OCI-LY7 (cell line): ENCODE measurements around the gene UFC1. TPM values are rescaled to one million over a fixed set of nuclear protein-coding genes. Genes with fewer than 3 reads are reported as not detected.

Source experiments
- BruUV-seq: library from RNA; stranded (reverse); fragments of 400-500 nt; replicated peaks from 2 replicates; lab custom pipeline; 2021; lab: Mats Ljungman, UMichigan
- CTCF ChIA-PET: fragments of 300-600 bp; sonication (Branson Sonifier 250); formaldehyde crosslinking; loops from one replicate; lab custom pipeline; 2022; ENCODE audit warnings: antibody characterized with exemption; ENCODE audit not compliant: unreplicated experiment; lab: Charles Lee
- POLR2A ChIA-PET: fragments of 300-600 bp; sonication (Branson Sonifier 250); formaldehyde crosslinking; loops from one replicate; lab custom pipeline; 2022; ENCODE audit warnings: antibody characterized with exemption; lab: Charles Lee
- DNase-seq: peaks from one replicate; pipeline ENCODE4 v3.0.0-alpha.2; 2015; ENCODE audit warnings: low spot score
- H2AFZ ChIP-seq: fragments of 200-600 bp; sonication (generic), shearing (Covaris generic); 2 replicates; pipeline ENCODE4 v1.6.1; 2014; ENCODE audit warnings: mild to moderate bottlenecking, antibody characterized with exemption, low read length, moderate library complexity
- H3K27ac ChIP-seq: fragments of 200-600 bp; sonication (generic); 2 replicates; pipeline ENCODE4 v1.5.1; 2014; ENCODE audit warnings: mixed run types, low read depth, mild to moderate bottlenecking, moderate library complexity, low read length, inconsistent platforms; ENCODE audit not compliant: poor library complexity, severe bottlenecking
- H3K36me3 ChIP-seq: fragments of 200-600 bp; sonication (generic); 2 replicates; pipeline ENCODE4 v1.6.1; 2014; ENCODE audit warnings: mild to moderate bottlenecking, antibody characterized with exemption, low read length, moderate library complexity, mixed read lengths; ENCODE audit not compliant: insufficient read depth
- H3K4me1 ChIP-seq: fragments of 200-600 bp; sonication (generic); 2 replicates; pipeline ENCODE4 v1.5.1; 2014; ENCODE audit warnings: mild to moderate bottlenecking, low read length; ENCODE audit not compliant: insufficient read depth, poor library complexity, severe bottlenecking
- H3K4me2 ChIP-seq: fragments of 200-600 bp; sonication (generic); 2 replicates; pipeline ENCODE4 v1.6.1; 2014; ENCODE audit warnings: mild to moderate bottlenecking, low read length
- H3K4me3 ChIP-seq: fragments of 200-600 bp; sonication (generic); 2 replicates; pipeline ENCODE4 v1.5.1; 2014; ENCODE audit warnings: mild to moderate bottlenecking, low read depth, low read length; ENCODE audit not compliant: poor library complexity, severe bottlenecking
- H3K79me2 ChIP-seq: fragments of 200-600 bp; sonication (generic); 2 replicates; pipeline ENCODE4 v1.6.1; 2016; ENCODE audit warnings: low read depth, mild to moderate bottlenecking, low read length, moderate library complexity, mixed read lengths; ENCODE audit not compliant: insufficient read depth
- H3K9me2 ChIP-seq: fragments of 200-600 bp; sonication (generic); 2 replicates; pipeline ENCODE4 v1.6.1; 2016; ENCODE audit warnings: mild to moderate bottlenecking, low read length, mixed read lengths; ENCODE audit not compliant: insufficient read depth
- H3K9me3 ChIP-seq: fragments of 200-600 bp; sonication (generic); 2 replicates; pipeline ENCODE4 v1.6.1; 2014; ENCODE audit warnings: mild to moderate bottlenecking, mixed run types, low read length, mixed read lengths
- H4K20me1 ChIP-seq: fragments of 200-600 bp; sonication (generic); 2 replicates; pipeline ENCODE4 v1.6.1; 2014; ENCODE audit warnings: mild to moderate bottlenecking, antibody characterized with exemption, low read length, moderate library complexity, mixed read lengths; ENCODE audit not compliant: insufficient read depth
- CTCF ChIP-seq: fragments of 200-600 bp; sonication (generic); conservative IDR thresholded peaks from 2 replicates; pipeline ENCODE4 v1.5.1; 2014; ENCODE audit warnings: mild to moderate bottlenecking, antibody characterized with exemption, low read length, moderate library complexity, mixed read lengths
- EZH2phosphoT487 ChIP-seq: fragments of 200-600 bp; sonication (generic); IDR thresholded peaks from 2 replicates; pipeline ENCODE4 v1.6.1; 2018; ENCODE audit warnings: low read depth, borderline replicate concordance, mild to moderate bottlenecking, mixed run types, antibody characterized with exemption, low read length, moderate library complexity, mixed read lengths
- intact Hi-C: fragments of 100-400 bp; cut with micrococcal nuclease; formaldehyde crosslinking; loops from one replicate; pipeline ENCODE4 v1.10.0; 2022; ENCODE audit not compliant: unreplicated experiment
- total RNA-seq, 2 experiments: library from RNA; depleted of rRNA in 1 of 2; stranded (reverse); fragments of >200 nt in 1 of 2; shearing (Covaris generic) in 1 of 2; gene quantifications; 2 replicates each; pipeline ENCODE4 v1.2.3, GENCODE V29; 2014 to 2022

UFC1 gene
- total RNA-seq, 2 experiments from 2014 or later: 61.2 to 80.9 TPM

DNA sequence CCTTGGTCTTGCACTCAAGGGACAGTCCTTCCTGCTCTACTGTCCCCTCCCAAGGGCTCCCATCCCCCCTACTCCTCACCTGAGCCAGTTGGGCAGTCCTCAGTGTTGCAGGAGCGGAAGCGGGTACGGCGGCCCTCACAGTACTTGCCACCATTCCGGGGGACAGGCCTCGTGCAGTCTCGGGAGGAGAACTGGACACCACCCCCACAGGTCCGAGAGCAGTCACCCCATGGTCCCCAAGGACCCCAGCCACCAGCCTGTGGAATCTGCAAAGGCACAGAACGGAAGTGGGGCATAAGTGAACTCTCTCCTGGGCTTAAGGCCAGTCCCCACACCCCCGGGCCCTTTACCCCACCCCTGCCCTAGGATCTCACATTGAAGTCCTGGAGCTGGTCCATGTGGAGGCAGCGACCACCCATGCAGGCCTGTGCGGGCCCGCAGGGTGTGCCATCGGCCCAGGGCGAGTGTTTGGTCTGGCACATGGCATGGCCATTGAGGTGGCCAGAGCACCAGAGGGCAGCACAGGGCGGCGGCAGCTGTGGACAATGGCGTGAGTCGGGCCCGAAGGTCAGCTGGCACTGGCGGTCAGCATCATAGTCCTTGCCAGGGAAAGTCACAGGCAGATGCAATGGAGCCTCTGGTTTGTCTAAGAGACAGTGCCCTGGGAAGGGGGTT is 39.9 kb downstream of the UFC1 start:
- no peaks in the 10 kb centered on the region for H4K20me1 ChIP-seq
- DNase-seq: no peak
- intact Hi-C loops: loop anchor here (5.0 kb wide), 1 partner anchor 189 kb away; no protein-coding TSS in a partner anchor
- TF ChIP-seq CTCF (no peak), EZH2phosphoT487 (no peak)
- no peaks in the 10 kb centered on the region for H3K79me2 ChIP-seq
- peaks cover 28% of the 10 kb centered on the region for H3K4me1 ChIP-seq
- no peaks in the 10 kb centered on the region for H3K9me3 ChIP-seq
- no peak overlapping the region for H3K4me3 ChIP-seq
- H2AFZ ChIP-seq: no peak overlapping the region
- H3K27ac ChIP-seq: no peak overlapping the region
- no peaks in the 10 kb centered on the region for H3K36me3 ChIP-seq
- BruUV-seq: no TSS peak
- POLR2A ChIA-PET: interaction anchor here (0.5 to 1.1 kb wide), 3 partner anchors 8 to 32 kb away, joined by 3 read pairs; partner anchors contain the start of gene TOMM40L
- CTCF ChIA-PET: interaction anchor here (0.6 to 1.1 kb wide), 3 partner anchors 17 to 191 kb away, joined by 3 to 6 read pairs (median 5); partner anchors contain the start of genes B4GALT3 and TOMM40L
- no peaks in the 10 kb centered on the region for H3K9me2 ChIP-seq
- H3K4me2 ChIP-seq: no peak overlapping the region

- no peaks in the 10 kb centered on the region for H3K36me3 ChIP-seq
- H4K20me1 ChIP-seq: no peaks in the 10 kb centered on the region
- no peaks in the 10 kb centered on the region for H3K9me3 ChIP-seq
- intact Hi-C loops: no loop called here
- CTCF ChIA-PET: interaction anchor here (1.1 kb wide), 1 partner anchor 18 kb away, joined by 3 read pairs; the partner anchor contains the start of gene B4GALT3
- H3K27ac ChIP-seq: peak overlapping the region; percentile 58
- POLR2A ChIA-PET: interaction anchor here (0.6 to 1.1 kb wide), 4 partner anchors 31 to 226 kb away, joined by 3 to 5 read pairs (median 3); partner anchors contain the start of gene TOMM40L
- H3K4me1 ChIP-seq: peaks cover 32% of the 10 kb centered on the region
- DNase-seq: peak; percentile 66
- no peak overlapping the region for H3K4me3 ChIP-seq
- H3K4me2 ChIP-seq: peak overlapping the region; percentile 55
- no peaks in the 10 kb centered on the region for H3K9me2 ChIP-seq
- TF ChIP-seq CTCF (no peak), EZH2phosphoT487 (no peak)
- H3K79me2 ChIP-seq: no peaks in the 10 kb centered on the region
- BruUV-seq: no TSS peak
- H2AFZ ChIP-seq: peak overlapping the region; percentile 44
Measured at GRCh38 chr1:161195171-161195570, 41.4 kb downstream of the UFC1 start.

- Histone ChIP-seq H3K27ac (no peak overlapping the region), H3K4me1 (peaks cover 41% of the 10 kb centered on the region), H3K9me2 (no peaks in the 10 kb centered on the region), H3K9me3 (no peaks in the 10 kb centered on the region), H3K4me2 (no peak overlapping the region), H3K79me2 (no peaks in the 10 kb centered on the region), H2AFZ (no peak overlapping the region), H3K36me3 (no peaks in the 10 kb centered on the region), H4K20me1 (no peaks in the 10 kb centered on the region), H3K4me3 (no peak overlapping the region)
- ChIA-PET POLR2A (interaction anchor here (0.6 kb wide), 1 partner anchor 8 kb away, joined by 4 read pairs; no protein-coding TSS in a partner anchor), CTCF (no interaction called here)
- TF ChIP-seq EZH2phosphoT487 (no peak), CTCF (no peak)
- no peak for DNase-seq
- no TSS peak for BruUV-seq
- intact Hi-C loops: no loop called here
Measured at GRCh38 chr1:161196111-161196510, 42.3 kb downstream of the UFC1 start.
